Fibroblast of villous mesenchyme (primary cell): ENCODE results near the gene ALG11. TPM values are rescaled to one million over a fixed set of nuclear protein-coding genes. Genes with fewer than 3 reads are reported as not detected.

Experiments used
- DNase-seq: peaks from one replicate; pipeline ENCODE4 v3.0.0-alpha.2; 2010; ENCODE audit warnings: low read depth
- H3K4me3 ChIP-seq: 2 replicates; pipeline ENCODE4 v1.5.1; 2011; ENCODE audit warnings: low read depth, mild to moderate bottlenecking, low read length
- CTCF ChIP-seq: IDR thresholded peaks from 2 replicates; pipeline ENCODE4 v1.5.1; 2012; ENCODE audit warnings: low read depth, mild to moderate bottlenecking, low read length; ENCODE audit not compliant: insufficient read depth
- total RNA-seq: library from RNA; depleted of rRNA; stranded (reverse); fragments of >200 nt; gene quantifications from 2 replicates; pipeline ENCODE4 v1.2.3, GENCODE V29; 2012

ALG11 gene
- total RNA-seq, 1 donor: 26.3 TPM

GRCh38 chr13:51998723-51999509, 13.3 kb upstream of the ALG11 start:
- H3K4me3 ChIP-seq: no peak overlapping the region
- no peak for DNase-seq
- TF ChIP-seq CTCF: no peak

GRCh38 chr13:51999510-51999911, 12.7 kb upstream of the ALG11 start:
- no peak for DNase-seq
- TF ChIP-seq CTCF: no peak
- H3K4me3 ChIP-seq: no peak overlapping the region

GRCh38 chr13:51999921-52000320, 12.3 kb upstream of the ALG11 start:
- no peak overlapping the region for H3K4me3 ChIP-seq
- no peak for DNase-seq
- no peak for TF ChIP-seq CTCF

GRCh38 chr13:52001120-52001731, 11.0 kb upstream of the ALG11 start:
- TF ChIP-seq CTCF: peak; percentile 67
- DNase-seq: peak; percentile 59

GRCh38 chr13:52002361-52002760, 9.8 kb upstream of the ALG11 start:
- TF ChIP-seq CTCF: no peak
- DNase-seq: no peak
- no peak overlapping the region for H3K4me3 ChIP-seq

More at GRCh38 chr13:52001120-52001731, 11.0 kb upstream of the ALG11 start:
- H3K4me3 ChIP-seq: no peak overlapping the region

GRCh38 chr13:52003541-52003940, 8.7 kb upstream of the ALG11 start:
- DNase-seq: no peak
- no peak for TF ChIP-seq CTCF
- H3K4me3 ChIP-seq: no peak overlapping the region
